Fibroblast of upper back skin (primary cell): ENCODE measurements around the gene ROBO1.
"Not testable (repeated sequence)": the region's sequence is repeated elsewhere in the genome, so short reads cannot be mapped to it uniquely, and the experiment has no call there.

Experiments used
- DNase-seq: peaks from one replicate; pipeline ENCODE4 v3.0.0-alpha.2; 2013

ROBO1 gene

GRCh38 chr3:79543218-79543982 lies 224.4 kb downstream of the ROBO1 start:
- DNase-seq = no peak

GRCh38 chr3:79534727-79535126 lies 233.1 kb downstream of the ROBO1 start:
- no peak for DNase-seq

- DNase-seq = no peak
Measured at GRCh38 chr3:79531566-79532295, 236.1 kb downstream of the ROBO1 start.

- peak; percentile 48 for DNase-seq
Measured at GRCh38 chr3:79521221-79521848, 246.5 kb downstream of the ROBO1 start.

- DNase-seq = peak; percentile 37
Measured at GRCh38 chr3:79517766-79518413, 249.9 kb downstream of the ROBO1 start.

GRCh38 chr3:79516795-79517194 lies 251.0 kb downstream of the ROBO1 start:
- DNase-seq = no peak

- DNase-seq = peak; percentile 33
Measured at GRCh38 chr3:79515072-79515471, 252.7 kb downstream of the ROBO1 start.

GRCh38 chr3:79514069-79514468 lies 253.7 kb downstream of the ROBO1 start:
- DNase-seq = no peak

- DNase-seq = no peak
Measured at GRCh38 chr3:79506751-79507150, 261.0 kb downstream of the ROBO1 start.

- not testable (repeated sequence) for DNase-seq
Measured at GRCh38 chr3:79502216-79502681, 265.5 kb downstream of the ROBO1 start.

GRCh38 chr3:79497447-79498111 lies 270.2 kb downstream of the ROBO1 start:
- DNase-seq = peak; percentile 21

- DNase-seq = peak; percentile 77
Measured at GRCh38 chr3:79491029-79491641, 276.7 kb downstream of the ROBO1 start.

- DNase-seq = peak; percentile 94
Measured at GRCh38 chr3:79490165-79491028, 277.4 kb downstream of the ROBO1 start.

- DNase-seq = no peak
Measured at GRCh38 chr3:79488407-79488806, 279.4 kb downstream of the ROBO1 start.

GRCh38 chr3:79480746-79481145 lies 287.1 kb downstream of the ROBO1 start:
- DNase-seq = no peak

- DNase-seq = no peak
Measured at GRCh38 chr3:79478620-79479019, 289.2 kb downstream of the ROBO1 start.

- no peak for DNase-seq
Measured at GRCh38 chr3:79477242-79477641, 290.6 kb downstream of the ROBO1 start.

- peak; percentile 6 for DNase-seq
Measured at GRCh38 chr3:79473993-79474392, 293.8 kb downstream of the ROBO1 start.

- no peak for DNase-seq
Measured at GRCh38 chr3:79467721-79468120, 300.1 kb downstream of the ROBO1 start.

- DNase-seq = peak; percentile 26
Measured at GRCh38 chr3:79461129-79461792, 306.5 kb downstream of the ROBO1 start.

GRCh38 chr3:79453600-79453999 lies 314.2 kb downstream of the ROBO1 start:
- no peak for DNase-seq
